HL-60 (cell line): Measurements from ENCODE around the gene SLC35D2.
"Not testable (repeated sequence)": the region's sequence is repeated elsewhere in the genome, so short reads cannot be mapped to it uniquely, and the experiment has no call there.

Source experiments
- DNase-seq, 2 experiments: peaks; one replicate each; pipeline ENCODE4 v3.0.0-alpha.2; 2010 to 2020; ENCODE audit warnings: low read depth in 1 of 2, low spot score in 1 of 2
- H3K27ac ChIP-seq: fragments of 250-450 bp; sonication (Bioruptor Pico); replicated peaks from 2 replicates; pipeline ENCODE4 v1.5.1; 2020; ENCODE audit warnings: mild to moderate bottlenecking, moderate library complexity
- H3K27me3 ChIP-seq: fragments of 250-450 bp; sonication (Bioruptor Pico); 2 replicates; pipeline ENCODE4 v1.5.1; 2021; ENCODE audit warnings: mild to moderate bottlenecking, moderate library complexity; ENCODE audit not compliant: insufficient read depth, poor library complexity, severe bottlenecking
- H3K4me3 ChIP-seq: replicated peaks from 2 replicates; pipeline ENCODE4 v1.5.1; 2011; ENCODE audit warnings: mild to moderate bottlenecking, control low read depth, low read length; ENCODE audit not compliant: insufficient read depth
- GABPA ChIP-seq: IDR thresholded peaks from 2 replicates; pipeline ENCODE4 v1.6.1; 2012; ENCODE audit warnings: low read depth
- POLR2AphosphoS5 ChIP-seq: IDR thresholded peaks from 2 replicates; pipeline ENCODE4 v1.6.1; 2012; ENCODE audit warnings: low read depth
- SPI1 ChIP-seq: IDR thresholded peaks from 2 replicates; pipeline ENCODE4 v1.6.1; 2012; ENCODE audit warnings: low read depth, mild to moderate bottlenecking, borderline replicate concordance
- TF ChIP-seq, protein P1 (sequence below): IDR thresholded peaks from one replicate; pipeline ENCODE4 v1.5.1; 2011; ENCODE audit warnings: low read length, control low read depth, inconsistent platforms; ENCODE audit not compliant: insufficient read depth
- TF ChIP-seq, protein P2 (sequence below): IDR thresholded peaks from 2 replicates; pipeline ENCODE4 v1.6.1; 2012; ENCODE audit warnings: low read depth; ENCODE audit not compliant: insufficient replicate concordance

SLC35D2 gene

DNA sequence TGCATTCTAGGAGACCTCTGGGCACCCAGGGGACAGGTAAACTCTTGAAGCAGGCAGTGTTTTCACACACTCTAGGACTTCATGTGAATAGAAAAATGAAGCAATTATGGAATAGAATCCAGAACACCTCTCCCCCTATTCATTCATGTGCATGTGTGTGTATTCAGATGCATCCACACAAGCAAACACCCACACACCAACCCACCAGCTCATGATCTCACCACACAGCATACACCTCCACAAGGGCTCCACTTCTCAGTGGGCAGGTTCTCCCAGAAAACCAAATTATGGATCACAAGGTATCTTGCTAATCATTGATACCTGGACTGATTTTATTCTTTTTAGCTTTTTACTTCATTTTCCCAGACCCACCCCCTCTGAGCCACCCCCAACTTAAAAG lies 60.3 kb downstream of the SLC35D2 start:
- Histone ChIP-seq H3K27ac (no peak overlapping the region), H3K4me3 (no peak overlapping the region), H3K27me3 (no peaks in the 10 kb centered on the region)
- TF ChIP-seq SPI1, result no peak
- TF ChIP-seq, protein P1, sequence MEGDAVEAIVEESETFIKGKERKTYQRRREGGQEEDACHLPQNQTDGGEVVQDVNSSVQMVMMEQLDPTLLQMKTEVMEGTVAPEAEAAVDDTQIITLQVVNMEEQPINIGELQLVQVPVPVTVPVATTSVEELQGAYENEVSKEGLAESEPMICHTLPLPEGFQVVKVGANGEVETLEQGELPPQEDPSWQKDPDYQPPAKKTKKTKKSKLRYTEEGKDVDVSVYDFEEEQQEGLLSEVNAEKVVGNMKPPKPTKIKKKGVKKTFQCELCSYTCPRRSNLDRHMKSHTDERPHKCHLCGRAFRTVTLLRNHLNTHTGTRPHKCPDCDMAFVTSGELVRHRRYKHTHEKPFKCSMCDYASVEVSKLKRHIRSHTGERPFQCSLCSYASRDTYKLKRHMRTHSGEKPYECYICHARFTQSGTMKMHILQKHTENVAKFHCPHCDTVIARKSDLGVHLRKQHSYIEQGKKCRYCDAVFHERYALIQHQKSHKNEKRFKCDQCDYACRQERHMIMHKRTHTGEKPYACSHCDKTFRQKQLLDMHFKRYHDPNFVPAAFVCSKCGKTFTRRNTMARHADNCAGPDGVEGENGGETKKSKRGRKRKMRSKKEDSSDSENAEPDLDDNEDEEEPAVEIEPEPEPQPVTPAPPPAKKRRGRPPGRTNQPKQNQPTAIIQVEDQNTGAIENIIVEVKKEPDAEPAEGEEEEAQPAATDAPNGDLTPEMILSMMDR, result no peak
- TF ChIP-seq, protein P2, sequence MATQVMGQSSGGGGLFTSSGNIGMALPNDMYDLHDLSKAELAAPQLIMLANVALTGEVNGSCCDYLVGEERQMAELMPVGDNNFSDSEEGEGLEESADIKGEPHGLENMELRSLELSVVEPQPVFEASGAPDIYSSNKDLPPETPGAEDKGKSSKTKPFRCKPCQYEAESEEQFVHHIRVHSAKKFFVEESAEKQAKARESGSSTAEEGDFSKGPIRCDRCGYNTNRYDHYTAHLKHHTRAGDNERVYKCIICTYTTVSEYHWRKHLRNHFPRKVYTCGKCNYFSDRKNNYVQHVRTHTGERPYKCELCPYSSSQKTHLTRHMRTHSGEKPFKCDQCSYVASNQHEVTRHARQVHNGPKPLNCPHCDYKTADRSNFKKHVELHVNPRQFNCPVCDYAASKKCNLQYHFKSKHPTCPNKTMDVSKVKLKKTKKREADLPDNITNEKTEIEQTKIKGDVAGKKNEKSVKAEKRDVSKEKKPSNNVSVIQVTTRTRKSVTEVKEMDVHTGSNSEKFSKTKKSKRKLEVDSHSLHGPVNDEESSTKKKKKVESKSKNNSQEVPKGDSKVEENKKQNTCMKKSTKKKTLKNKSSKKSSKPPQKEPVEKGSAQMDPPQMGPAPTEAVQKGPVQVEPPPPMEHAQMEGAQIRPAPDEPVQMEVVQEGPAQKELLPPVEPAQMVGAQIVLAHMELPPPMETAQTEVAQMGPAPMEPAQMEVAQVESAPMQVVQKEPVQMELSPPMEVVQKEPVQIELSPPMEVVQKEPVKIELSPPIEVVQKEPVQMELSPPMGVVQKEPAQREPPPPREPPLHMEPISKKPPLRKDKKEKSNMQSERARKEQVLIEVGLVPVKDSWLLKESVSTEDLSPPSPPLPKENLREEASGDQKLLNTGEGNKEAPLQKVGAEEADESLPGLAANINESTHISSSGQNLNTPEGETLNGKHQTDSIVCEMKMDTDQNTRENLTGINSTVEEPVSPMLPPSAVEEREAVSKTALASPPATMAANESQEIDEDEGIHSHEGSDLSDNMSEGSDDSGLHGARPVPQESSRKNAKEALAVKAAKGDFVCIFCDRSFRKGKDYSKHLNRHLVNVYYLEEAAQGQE, result no peak
- no peak for TF ChIP-seq POLR2AphosphoS5
- TF ChIP-seq GABPA, result no peak
- no peak for DNase-seq

DNA sequence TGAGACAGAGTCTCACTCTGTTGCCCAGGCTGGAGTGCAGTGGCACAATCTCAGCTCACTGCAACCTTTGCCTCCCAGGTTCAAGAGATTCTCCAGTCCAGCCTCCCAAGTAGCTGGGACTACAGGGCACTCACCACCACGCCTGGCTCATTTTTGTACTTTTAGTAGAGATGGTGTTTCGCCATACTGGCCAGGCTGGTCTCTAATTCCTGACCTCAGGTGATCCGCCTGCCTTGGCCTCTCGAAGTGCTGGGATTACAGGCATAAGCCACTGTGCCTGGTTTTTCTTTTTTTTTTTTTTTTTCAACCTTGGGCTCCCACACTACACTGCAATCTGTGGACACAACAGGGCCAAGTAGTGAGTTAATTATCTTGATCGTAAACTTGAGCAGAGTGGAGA lies 60.8 kb downstream of the SLC35D2 start:
- not testable (repeated sequence) for H3K4me3 ChIP-seq, H3K27me3 ChIP-seq, DNase-seq, H3K27ac ChIP-seq

DNA sequence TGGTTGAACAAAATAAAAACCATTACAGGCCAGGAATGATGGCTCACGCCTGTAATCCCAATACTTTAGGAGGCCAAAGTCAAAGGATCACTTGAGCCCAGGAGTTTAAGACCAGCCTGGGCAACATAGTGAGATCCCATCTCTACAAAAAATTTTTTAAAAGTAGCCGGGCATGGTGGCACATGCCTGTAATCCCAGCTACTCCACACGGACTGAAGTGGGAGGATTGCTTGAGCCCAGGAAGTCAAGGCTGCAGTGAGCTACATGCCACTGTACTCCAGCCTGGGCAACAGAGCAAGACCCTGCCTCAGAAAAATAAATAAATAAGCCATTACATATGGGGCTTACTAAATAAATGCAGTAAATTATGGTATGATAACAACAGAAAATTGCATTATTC lies 61.3 kb downstream of the SLC35D2 start:
- H3K4me3 ChIP-seq, H3K27me3 ChIP-seq, H3K27ac ChIP-seq, DNase-seq: not testable (repeated sequence)

DNA sequence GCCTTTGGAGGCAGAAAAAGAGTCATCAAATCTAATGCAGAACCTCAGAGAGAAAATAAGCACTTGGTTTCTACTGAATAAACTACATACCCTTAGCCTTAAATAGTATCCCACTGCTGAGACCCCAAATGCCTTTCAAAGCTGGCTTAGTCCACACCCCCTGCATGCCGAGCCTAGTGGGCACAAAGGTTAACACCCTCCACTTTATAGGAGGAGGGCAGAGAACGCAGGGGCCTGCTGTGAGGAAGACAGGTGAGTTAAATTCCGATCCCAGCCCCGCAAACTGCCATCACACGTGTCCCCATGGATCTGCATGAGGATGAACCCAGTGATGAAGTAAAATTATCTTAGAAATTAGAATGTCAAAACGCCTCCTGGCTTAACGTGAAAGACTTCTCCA lies 62.0 kb downstream of the SLC35D2 start:
- no peak overlapping the region for H3K27ac ChIP-seq

More for the DNA sequence above, 62.0 kb downstream of the SLC35D2 start:
- no peak overlapping the region for H3K4me3 ChIP-seq
- no peak for DNase-seq
- TF ChIP-seq, protein P2, result no peak
- TF ChIP-seq GABPA, result no peak
- TF ChIP-seq SPI1, result no peak
- TF ChIP-seq POLR2AphosphoS5, result no peak
- TF ChIP-seq, protein P1, result no peak
- no peaks in the 10 kb centered on the region for H3K27me3 ChIP-seq
